Fibroblast of the conjunctiva (primary cell): ENCODE measurements around the gene MSANTD2.
"Not testable (repeated sequence)": the region's sequence is repeated elsewhere in the genome, so short reads cannot be mapped to it uniquely, and the experiment has no call there.

Experiments used
- DNase-seq: peaks from one replicate; pipeline ENCODE4 v3.0.0-alpha.2; 2010; ENCODE audit warnings: low read depth

The MSANTD2 gene

GRCh38 chr11:124776865-124777645 lies 23.2 kb downstream of the MSANTD2 start:
- DNase-seq: no peak

GRCh38 chr11:124770959-124771358 lies 29.2 kb downstream of the MSANTD2 start:
- DNase-seq: not testable (repeated sequence)

- DNase-seq: no peak
Observed at GRCh38 chr11:124769806-124770774, 30.1 kb downstream of the MSANTD2 start.

- no peak for DNase-seq
Observed at GRCh38 chr11:124768914-124769313, 31.3 kb downstream of the MSANTD2 start.

GRCh38 chr11:124766156-124766555 lies 34.0 kb downstream of the MSANTD2 start:
- no peak for DNase-seq

- peak; percentile 37 for DNase-seq
Observed at GRCh38 chr11:124763156-124763947, 36.9 kb downstream of the MSANTD2 start.

- DNase-seq: no peak
Observed at GRCh38 chr11:124762624-124763155, 37.5 kb downstream of the MSANTD2 start.

GRCh38 chr11:124762105-124762623 lies 38.0 kb downstream of the MSANTD2 start, which contains the start of gene ESAM:
Gene ESAM (minus strand): TSS chr11:124762290. CDS start chr11:124762154, 136 bp downstream.
- no peak for DNase-seq

GRCh38 chr11:124761301-124762104 lies 38.7 kb downstream of the MSANTD2 start:
- no peak for DNase-seq

GRCh38 chr11:124760806-124761205 lies 39.4 kb downstream of the MSANTD2 start:
- DNase-seq: no peak

GRCh38 chr11:124760205-124760652 lies 40.0 kb downstream of the MSANTD2 start:
- no peak for DNase-seq

- DNase-seq: no peak
Observed at GRCh38 chr11:124759266-124760204, 40.7 kb downstream of the MSANTD2 start.

- DNase-seq: peak; percentile 39
Observed at GRCh38 chr11:124758355-124759265, 41.6 kb downstream of the MSANTD2 start.

GRCh38 chr11:124757320-124757719 lies 42.9 kb downstream of the MSANTD2 start:
- DNase-seq: no peak

GRCh38 chr11:124756753-124757227 lies 43.4 kb downstream of the MSANTD2 start:
- no peak for DNase-seq

GRCh38 chr11:124756033-124756752 lies 44.0 kb downstream of the MSANTD2 start:
- no peak for DNase-seq

GRCh38 chr11:124754710-124755109 lies 45.5 kb downstream of the MSANTD2 start:
- DNase-seq: no peak
